Transverse colon (tissue), 4 donors: ENCODE results near the gene DUSP2.

ENCODE experiments used
- CTCF ChIP-seq, 5 experiments: fragments of 200-600 bp in 3 of 5; fragments of 450-650 bp in 2 of 5; sonication (generic) in 3 of 5; IDR thresholded peaks; 1 replicate in 2 of 5; 2 replicates in 3 of 5; pipeline ENCODE4 v1.5.1; 2016 to 2017; ENCODE audit warnings: antibody characterized with exemption in 5 of 5, inconsistent platforms in 3 of 5, mild to moderate bottlenecking in 2 of 5, moderate library complexity in 1 of 5
- EP300 ChIP-seq: sonication (generic); formaldehyde crosslinking; IDR thresholded peaks from one replicate; pipeline ENCODE4 v1.6.1; 2017; ENCODE audit warnings: antibody characterized with exemption, low read depth
- POLR2A ChIP-seq: fragments of 450-650 bp; IDR thresholded peaks from one replicate; pipeline ENCODE4 v1.6.1; 2016; ENCODE audit warnings: antibody characterized with exemption, mild to moderate bottlenecking, moderate library complexity
- POLR2AphosphoS5 ChIP-seq, 3 donors: sonication (generic); formaldehyde crosslinking; IDR thresholded peaks; one replicate each; pipeline ENCODE4 v1.6.1; 2016; ENCODE audit warnings: antibody characterized with exemption in 3 of 3

- TF ChIP-seq CTCF (IDR thresholded peaks at IDR 0.05) (no peak), EP300 (no peak), POLR2AphosphoS5 (IDR thresholded peaks at IDR 0.05) (no peak), POLR2A (no peak)
Measured at GRCh38 chr2:96123290-96123689, 21.9 kb downstream of the DUSP2 start.
